Ectodermal cell (in vitro differentiated cells): ENCODE measurements around the gene DUSP8.

Experiments
- H3K27ac ChIP-seq: 2 replicates; pipeline ENCODE4 v1.7.0; 2013; ENCODE audit warnings: mild to moderate bottlenecking, low read depth, low read length; ENCODE audit not compliant: insufficient read depth, poor library complexity, severe bottlenecking
- H3K27me3 ChIP-seq: 2 replicates; pipeline ENCODE4 v1.7.0; 2013; ENCODE audit warnings: mild to moderate bottlenecking, low read length; ENCODE audit not compliant: insufficient read depth, control insufficient read depth, poor library complexity, severe bottlenecking
- H3K36me3 ChIP-seq: one replicate; pipeline ENCODE4 v1.7.0; 2013; ENCODE audit warnings: low read length; ENCODE audit not compliant: control insufficient read depth, insufficient read depth
- H3K4me1 ChIP-seq: one replicate; pipeline ENCODE4 v1.7.0; 2013; ENCODE audit warnings: low read length; ENCODE audit not compliant: control insufficient read depth, insufficient read depth
- H3K4me3 ChIP-seq: 2 replicates; pipeline ENCODE4 v1.7.0; 2013; ENCODE audit warnings: low read depth, low read length, control low read depth; ENCODE audit not compliant: insufficient read depth
- H3K9me3 ChIP-seq: 2 replicates; pipeline ENCODE4 v1.7.0; 2013; ENCODE audit warnings: mild to moderate bottlenecking, low read length, moderate library complexity; ENCODE audit not compliant: control insufficient read depth
- WGBS, 2 experiments: methylation state at CpG; one replicate each; pipeline ENCODE4 v1.1.7; 2013; ENCODE audit warnings: missing lambda C conversion rate in 2 of 2; 5-methylcytosine and 5-hydroxymethylcytosine counted together

Gene DUSP8

GRCh38 chr11:1508491-1508891, 63.6 kb downstream of the DUSP8 start:
- H3K36me3 ChIP-seq = no peaks in the 10 kb centered on the region
- no peaks in the 10 kb centered on the region for H3K9me3 ChIP-seq
- peaks cover 21% of the 10 kb centered on the region for H3K4me1 ChIP-seq
- WGBS, 2 experiments = 79% methylated on average over 15 of the region's 15 CpGs
- no peaks in the 10 kb centered on the region for H3K27me3 ChIP-seq
- no peak overlapping the region for H3K4me3 ChIP-seq
- no peak overlapping the region for H3K27ac ChIP-seq

GRCh38 chr11:1507381-1508140, 64.5 kb downstream of the DUSP8 start:
- Histone ChIP-seq H3K27me3 (no peaks in the 10 kb centered on the region), H3K9me3 (no peaks in the 10 kb centered on the region), H3K4me3 (no peak overlapping the region), H3K36me3 (no peaks in the 10 kb centered on the region), H3K27ac (no peak overlapping the region), H3K4me1 (peaks cover 14% of the 10 kb centered on the region)
- 73% methylated on average over 21 of the region's 21 CpGs for WGBS, 2 experiments

GRCh38 chr11:1506981-1507380, 65.1 kb downstream of the DUSP8 start:
- no peaks in the 10 kb centered on the region for H3K9me3 ChIP-seq
- WGBS, 2 experiments = 92 to 94% methylated on average over 9 of the region's 9 CpGs

GRCh38 chr11:1505480-1505879, 66.6 kb downstream of the DUSP8 start:
- Histone ChIP-seq H3K36me3 (no peaks in the 10 kb centered on the region), H3K4me3 (no peak overlapping the region), H3K4me1 (peaks cover 14% of the 10 kb centered on the region), H3K27me3 (no peaks in the 10 kb centered on the region), H3K9me3 (no peaks in the 10 kb centered on the region), H3K27ac (no peak overlapping the region)
- WGBS, 2 experiments = 84 to 88% methylated on average over 11 of the region's 11 CpGs

More at GRCh38 chr11:1506981-1507380, 65.1 kb downstream of the DUSP8 start:
- no peak overlapping the region for H3K27ac ChIP-seq
- no peaks in the 10 kb centered on the region for H3K27me3 ChIP-seq
- no peaks in the 10 kb centered on the region for H3K36me3 ChIP-seq
- peaks cover 14% of the 10 kb centered on the region for H3K4me1 ChIP-seq
- no peak overlapping the region for H3K4me3 ChIP-seq

GRCh38 chr11:1504581-1505290, 67.3 kb downstream of the DUSP8 start:
- Histone ChIP-seq H3K27me3 (no peaks in the 10 kb centered on the region), H3K4me1 (peaks cover 14% of the 10 kb centered on the region), H3K27ac (no peak overlapping the region), H3K9me3 (no peaks in the 10 kb centered on the region), H3K4me3 (no peak overlapping the region), H3K36me3 (no peaks in the 10 kb centered on the region)
- 95 to 96% methylated on average over 28 of the region's 28 CpGs for WGBS, 2 experiments

- 91 to 92% methylated on average over 9 of the region's 9 CpGs for WGBS, 2 experiments
- H3K27me3 ChIP-seq = no peaks in the 10 kb centered on the region
- H3K4me1 ChIP-seq = peaks cover 9% of the 10 kb centered on the region
- H3K27ac ChIP-seq = no peak overlapping the region
- H3K4me3 ChIP-seq = no peak overlapping the region
- no peaks in the 10 kb centered on the region for H3K36me3 ChIP-seq
- H3K9me3 ChIP-seq = no peaks in the 10 kb centered on the region
Observed at GRCh38 chr11:1504138-1504537, 67.9 kb downstream of the DUSP8 start.
